Lung microvascular endothelial cell (primary cell): ENCODE data around the gene SFMBT1. TPM values are rescaled to one million over a fixed set of nuclear protein-coding genes. Genes with fewer than 3 reads are reported as not detected.
"Not testable (repeated sequence)": the region's sequence is repeated elsewhere in the genome, so short reads cannot be mapped to it uniquely, and the experiment has no call there.

Source experiments
- DNase-seq, 2 donors: peaks; one replicate each; pipeline versions ENCODE4 v3.0.0 to v3.0.0-alpha.2; 2010; ENCODE audit warnings: low read depth in 2 of 2
- total RNA-seq: library from RNA; depleted of rRNA; stranded (reverse); fragments of >200 nt; gene quantifications from 2 replicates; pipeline ENCODE4 v1.2.1, GENCODE V29; 2014

SFMBT1 gene
- total RNA-seq, 1 donor from 2014 or later = 1.6 TPM

DNA sequence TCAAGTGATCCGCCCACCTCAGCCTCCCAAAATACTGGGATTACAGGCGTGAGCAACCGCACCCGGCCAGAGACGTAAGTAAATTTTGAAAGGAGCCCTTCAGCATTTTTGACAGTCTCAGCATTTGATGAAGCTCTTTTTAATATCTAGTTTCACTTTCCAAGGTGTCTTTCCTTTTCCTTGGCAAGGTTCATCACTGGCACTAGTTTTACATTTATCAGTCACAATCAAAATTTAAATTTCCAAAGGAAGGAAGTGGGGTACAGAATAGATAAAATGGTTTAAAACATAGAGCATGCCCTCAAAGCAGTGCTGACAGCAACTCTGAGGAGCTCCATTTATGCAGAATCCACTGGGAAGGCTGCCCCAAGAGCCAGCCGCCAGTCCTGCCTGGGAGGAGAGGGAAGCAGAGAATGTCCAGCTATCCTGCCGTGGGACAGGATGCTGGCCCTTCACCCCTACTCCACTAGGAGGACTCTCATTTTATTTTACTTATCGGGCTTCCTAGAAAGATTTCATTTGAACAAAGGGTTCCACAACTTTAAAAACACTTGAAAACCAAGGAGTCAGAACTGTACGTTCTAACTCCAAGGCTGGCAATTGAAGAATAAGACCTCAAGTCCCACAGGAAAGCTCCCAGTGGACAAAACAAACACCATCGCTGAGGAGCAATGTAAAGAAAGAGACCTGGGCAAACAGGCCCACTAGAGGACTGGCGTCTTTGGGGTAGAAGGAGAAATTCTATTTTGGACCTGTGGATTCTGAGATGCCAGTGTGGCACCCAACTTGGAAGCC lies 9.9 kb downstream of the SFMBT1 start:
- no peak for DNase-seq

DNA sequence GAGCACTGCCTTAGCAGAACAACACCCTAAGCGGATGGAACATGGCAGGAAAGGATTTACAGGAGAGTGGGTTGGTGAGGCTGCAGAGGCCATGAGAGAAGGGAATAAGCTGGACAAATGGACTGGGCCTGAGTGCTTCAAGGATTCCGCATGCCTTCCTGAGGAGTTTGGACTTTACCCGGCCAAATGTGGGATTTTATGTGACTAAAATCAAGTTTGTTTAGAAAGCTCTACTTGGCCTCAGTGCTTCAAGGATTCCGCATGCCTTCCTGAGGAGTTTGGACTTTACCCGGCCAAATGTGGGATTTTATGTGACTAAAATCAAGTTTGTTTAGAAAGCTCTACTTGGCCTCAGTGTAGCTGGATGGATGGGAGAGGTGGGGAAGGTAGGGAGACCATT lies 10.9 kb downstream of the SFMBT1 start:
- not testable (repeated sequence) for DNase-seq

DNA sequence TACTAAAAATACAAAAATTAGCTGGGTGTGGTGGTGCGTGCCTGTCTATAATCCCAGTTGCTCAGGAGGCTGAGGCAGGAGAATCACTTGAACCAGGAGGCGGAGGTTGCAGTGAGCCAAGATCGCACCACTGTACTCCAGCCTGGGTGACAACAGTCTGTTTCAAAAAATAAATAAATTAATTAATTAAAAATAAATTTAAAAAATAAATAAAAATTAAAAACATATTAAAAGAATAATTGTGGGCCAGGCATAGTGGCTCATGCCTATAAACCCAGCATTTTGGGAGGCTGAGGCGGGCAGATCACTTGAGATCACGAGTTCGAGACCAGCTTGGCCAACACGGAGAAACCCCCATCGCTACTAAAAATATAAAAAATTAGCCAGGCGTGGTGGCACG lies 11.5 kb downstream of the SFMBT1 start:
- DNase-seq = not testable (repeated sequence)

DNA sequence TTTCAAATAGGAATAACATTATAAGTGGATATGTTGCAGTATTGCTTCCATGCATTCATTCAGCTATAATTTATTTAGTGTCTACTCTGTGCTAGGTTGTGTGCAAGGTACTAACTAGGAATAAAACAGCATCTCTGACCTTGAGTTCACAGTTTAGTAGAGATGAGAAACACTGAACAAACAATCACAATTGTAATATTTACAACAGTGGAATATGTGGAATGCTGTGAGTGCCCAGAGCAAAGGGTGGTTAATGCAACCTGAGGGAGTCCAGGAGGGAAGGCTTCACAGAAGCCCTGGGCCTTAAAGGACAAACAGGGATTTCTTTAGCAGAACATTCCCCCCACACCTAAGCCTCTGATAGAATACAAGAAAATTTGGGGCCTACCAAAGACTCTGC lies 13.3 kb downstream of the SFMBT1 start:
- no peak for DNase-seq

DNA sequence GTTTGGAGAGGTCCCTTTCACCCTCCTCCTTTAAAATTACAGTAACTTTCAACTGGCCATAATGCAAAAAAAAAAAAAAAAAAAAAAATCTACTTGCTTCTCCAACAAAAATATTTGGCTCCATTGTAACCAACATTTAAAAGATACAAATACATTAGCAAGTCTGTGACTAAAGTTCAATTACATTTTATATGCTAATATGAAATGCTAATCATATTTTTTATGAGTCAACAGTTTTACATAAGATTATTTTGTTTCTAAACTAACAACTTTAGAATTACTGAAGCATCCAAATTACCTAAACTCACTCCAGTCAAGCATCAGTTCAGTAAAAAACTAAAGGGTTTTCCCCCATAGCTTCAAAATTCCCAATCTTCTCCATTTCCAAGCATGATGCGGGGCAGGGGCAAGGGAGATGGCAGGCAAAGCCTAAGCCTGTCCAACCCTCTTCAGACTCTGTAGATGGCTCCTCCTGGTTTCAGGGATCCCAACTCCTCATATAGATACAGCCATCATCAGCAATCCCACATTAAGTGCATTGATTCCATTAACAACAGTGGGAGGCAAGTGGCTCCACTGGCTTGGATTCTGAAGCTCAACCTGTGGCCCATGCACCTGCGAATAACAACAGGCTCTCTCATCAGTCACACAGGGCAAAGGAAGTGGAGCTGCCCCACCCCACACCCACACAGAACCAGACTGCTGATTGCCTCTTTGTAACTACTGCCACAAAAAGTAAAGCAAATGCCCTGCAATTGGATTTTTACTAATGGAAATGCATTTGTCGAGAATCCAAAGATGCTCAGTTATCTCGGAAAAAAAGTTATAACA lies 15.0 kb downstream of the SFMBT1 start:
- no peak for DNase-seq

DNA sequence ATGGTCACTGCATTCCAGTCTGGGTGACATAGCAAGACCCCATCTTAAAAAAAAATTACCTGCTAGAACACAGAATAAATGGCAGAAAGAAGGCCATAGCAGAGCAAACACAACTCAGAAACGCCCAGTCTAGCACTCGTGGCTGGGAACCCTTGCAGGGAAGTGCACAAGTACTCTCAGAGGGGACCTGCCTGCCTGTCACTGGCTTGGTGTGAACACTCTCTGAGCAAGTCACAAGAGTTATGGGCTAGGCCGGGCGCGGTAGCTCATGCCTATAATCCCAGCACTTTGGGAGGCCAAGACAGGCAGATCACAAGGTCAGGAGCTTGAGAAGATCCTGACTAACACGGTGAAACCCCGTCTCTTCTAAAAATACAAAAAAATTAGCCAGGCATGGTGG lies 17.2 kb downstream of the SFMBT1 start:
- DNase-seq = no peak

DNA sequence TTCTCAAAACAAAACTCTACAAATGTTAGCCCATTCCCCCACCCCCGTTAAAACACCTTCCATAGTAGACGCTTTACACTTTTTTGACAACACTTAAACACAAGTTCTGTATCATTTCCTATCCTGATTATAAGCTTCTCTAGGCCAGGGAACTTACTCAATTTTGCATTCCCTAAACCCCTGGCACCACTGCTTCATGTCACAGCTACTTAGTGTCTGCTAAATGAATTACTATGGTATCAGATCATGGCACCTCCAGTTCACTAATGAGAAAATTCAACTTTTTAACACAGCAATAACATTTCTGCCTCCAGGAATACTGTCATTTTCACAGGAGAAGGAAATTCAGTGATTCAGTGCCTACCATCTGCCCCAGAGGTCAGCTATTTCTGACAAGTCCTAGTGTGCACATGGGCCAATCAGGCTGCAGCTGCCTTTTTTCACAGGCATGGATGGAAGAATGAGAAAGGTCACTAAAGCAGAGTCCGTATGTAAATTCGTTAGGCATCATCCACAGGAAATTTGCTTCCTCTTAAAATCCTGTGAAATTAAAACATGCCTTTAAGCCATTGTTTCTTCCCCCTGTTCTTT lies 18.5 kb downstream of the SFMBT1 start:
- peak; percentile 28 to 55 for DNase-seq

DNA sequence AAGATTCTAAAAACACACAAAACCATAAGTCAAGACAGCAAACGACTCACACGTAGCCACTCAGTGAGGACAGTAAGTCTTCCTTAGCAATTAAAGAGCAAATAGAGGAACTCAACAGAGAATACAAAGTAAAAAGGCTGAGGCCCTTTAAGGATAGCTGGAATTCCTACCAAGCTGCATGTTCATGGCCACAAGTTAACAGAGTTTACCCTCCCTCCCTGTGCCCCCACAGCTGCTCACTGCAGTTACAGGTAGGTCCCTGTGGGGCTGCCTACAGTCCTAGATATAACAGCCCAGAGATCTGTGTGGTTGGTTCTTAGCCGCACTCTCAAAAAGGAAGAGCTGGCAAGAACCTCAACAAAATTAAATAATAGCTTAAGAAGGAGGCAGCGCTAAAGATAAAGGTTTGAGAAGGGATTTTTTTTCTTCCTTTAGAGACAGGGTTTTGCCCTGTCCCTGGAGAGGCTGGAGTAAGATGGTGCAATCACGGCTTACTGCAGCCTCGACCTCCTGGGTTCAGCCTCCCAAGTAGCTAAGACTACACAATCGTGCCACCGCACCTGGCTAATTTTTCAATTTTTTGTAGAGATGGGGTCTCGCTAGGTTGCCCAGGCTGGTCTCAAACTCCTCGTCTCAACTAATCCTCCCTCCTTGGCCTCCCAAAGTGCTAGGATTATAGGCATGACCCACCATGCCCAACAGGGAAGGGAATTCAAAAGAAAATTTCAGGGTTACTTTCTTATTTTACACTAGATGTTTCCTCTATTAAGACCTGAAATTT lies 19.3 kb downstream of the SFMBT1 start:
- no peak for DNase-seq

DNA sequence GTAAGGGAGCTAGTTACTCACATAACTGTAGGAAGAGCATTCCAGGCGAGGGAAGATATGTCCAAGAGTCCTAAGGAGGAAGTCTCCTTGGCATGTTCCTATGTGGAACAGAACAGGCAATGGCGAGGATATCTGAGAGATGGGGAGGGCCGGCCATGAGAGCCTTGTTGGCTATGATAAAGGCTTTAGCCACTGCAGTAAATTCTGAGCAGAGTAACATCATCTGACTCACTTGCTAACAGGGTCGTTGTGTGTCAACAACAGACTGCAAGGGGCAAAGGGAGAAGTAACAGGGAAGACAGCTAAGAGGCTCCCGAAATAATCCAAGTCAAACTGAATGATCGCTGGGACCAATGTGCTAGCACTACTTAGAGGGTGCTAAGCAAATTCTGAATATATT lies 21.6 kb downstream of the SFMBT1 start:
- no peak for DNase-seq

DNA sequence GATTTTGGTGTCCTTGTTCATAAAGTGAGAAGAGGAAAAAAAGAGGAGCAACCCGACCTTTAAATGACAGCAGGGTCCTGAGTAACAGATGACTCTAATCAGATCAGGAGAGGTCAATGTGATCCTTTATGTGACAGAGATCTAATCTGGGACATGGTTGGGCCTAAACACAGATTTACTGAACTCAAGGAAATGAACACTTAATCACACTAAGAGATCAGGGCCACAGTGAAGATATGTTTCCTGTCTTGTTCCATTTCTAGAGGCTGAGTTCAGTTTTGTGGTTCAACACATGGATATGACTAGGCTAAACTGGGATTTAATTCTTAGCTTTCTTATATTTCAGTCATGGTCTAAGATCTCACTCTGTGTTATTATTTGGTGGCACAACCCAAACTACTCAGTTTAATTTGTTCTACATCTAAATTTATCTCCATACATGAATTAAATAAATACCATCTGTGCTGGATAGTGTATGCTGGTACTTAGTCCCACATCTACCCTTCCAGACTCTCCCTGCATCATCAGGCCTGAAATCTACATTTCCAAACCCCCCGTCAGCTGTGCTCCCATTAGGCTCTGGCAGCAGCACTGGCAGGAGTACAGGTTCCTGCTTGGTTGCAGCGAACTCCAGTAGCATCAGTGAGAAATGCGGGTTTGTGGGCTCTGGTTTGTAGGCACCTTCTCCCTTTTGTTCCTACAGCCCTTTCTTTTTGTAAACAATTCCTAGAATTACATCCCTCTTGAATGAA lies 22.6 kb downstream of the SFMBT1 start:
- peak in 1 of 2 donors; percentile 76 for DNase-seq

DNA sequence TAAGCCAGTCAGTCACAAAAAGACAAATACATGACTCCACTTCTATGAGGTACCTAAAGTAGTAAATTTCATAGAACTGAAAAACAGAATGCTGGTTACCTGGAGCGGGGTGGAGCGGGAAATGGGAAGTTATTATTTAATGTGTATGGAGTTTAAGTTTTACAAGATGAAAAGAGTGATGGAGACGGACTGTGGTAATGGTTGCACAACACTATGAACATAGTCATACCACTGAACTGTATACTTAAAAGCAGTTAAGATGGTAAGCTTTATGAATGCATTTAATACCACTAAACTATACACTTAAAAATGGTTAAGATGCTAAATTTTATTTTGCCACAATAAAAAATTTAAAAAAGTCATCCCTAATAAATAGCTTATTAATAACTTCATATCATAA lies 23.2 kb downstream of the SFMBT1 start:
- no peak for DNase-seq

DNA sequence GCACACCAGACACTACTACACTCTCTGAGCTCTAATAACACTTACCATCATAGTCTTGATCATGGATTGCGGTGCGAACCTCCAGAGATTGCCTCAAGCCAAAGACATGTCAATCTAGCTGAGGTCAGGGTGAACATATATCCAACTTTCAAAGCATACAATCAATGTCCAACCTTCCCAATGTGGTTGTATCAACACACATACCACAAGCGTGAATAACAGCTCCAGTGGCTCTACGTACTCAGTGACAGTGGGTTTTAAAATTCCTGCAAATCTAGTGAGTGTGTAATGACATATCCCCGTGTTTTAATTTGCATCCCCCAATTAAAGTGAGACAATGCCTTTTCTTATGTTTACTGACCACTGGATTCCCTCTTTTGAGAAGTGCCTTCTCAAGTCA lies 29.6 kb downstream of the SFMBT1 start:
- no peak for DNase-seq

DNA sequence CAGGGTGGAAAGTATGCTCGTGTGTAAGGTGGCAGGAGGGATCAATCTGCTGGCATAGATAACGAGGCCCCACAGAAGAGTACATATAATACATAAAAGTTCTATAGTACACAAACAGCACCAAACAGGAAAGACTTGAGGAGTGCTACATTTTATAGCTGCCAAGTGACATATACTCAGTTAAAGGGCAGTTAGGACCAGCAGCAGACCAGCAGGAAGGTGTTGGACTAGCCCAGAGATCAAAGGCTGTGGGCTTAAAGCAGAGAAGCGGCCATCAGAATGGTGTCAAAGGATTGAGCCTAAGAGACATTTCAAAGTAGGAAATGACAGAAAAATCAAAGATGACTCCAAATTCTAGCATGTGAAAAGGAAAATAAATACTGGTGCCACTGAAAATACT lies 34.5 kb downstream of the SFMBT1 start:
- DNase-seq = no peak

DNA sequence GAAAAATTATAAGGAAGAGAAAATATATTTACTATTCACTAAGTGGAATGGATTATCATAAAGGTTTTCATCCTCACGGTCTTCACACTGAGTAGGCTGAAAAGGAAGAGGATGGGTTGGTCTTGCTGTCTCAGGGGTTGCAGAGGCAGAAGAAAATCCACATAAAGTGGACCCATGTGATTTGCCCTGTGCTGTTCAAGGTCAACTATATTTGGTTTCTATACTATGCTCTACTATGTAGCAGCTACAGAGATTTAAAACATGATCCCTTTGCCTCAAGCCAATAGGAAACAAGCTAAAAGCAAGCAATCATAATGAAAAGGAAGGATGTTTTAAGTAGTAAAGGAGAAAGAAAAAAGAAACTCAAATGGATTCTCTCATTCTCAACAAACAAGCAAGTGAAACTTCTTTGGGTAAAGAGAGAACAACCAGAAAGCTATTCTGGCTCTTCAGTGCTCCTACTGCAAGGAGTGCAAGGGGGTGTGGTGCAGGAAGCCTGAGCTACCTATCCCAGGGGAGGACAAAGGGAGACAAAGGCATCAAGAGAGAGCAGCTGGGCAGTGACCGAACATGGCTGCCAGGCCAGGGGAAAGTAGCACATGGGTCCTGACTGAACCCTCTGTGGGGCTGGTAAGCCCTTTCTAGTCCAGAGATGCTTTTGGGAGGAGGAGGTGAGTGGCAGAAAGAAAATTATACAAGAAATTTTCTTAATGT lies 35.9 kb downstream of the SFMBT1 start:
- DNase-seq = no peak

DNA sequence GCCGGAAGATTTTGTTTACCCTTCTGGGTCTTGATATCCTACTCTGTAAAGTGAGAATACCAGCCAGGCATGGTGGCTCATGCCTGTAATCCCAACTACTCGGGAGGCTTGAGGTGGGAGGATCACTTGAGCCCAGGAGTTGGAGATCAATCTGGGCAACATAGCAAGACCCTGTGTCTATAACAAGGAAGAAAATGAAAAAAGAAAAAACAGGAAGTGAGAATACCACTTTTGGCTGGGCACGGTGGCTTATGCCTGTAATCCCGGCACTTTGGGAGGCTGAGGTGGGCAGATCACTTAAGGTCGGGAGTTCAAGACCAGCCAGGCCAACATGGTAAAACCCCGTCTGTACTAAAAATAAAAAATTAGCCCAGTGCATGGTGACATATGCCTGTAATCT lies 36.9 kb downstream of the SFMBT1 start:
- no peak for DNase-seq

DNA sequence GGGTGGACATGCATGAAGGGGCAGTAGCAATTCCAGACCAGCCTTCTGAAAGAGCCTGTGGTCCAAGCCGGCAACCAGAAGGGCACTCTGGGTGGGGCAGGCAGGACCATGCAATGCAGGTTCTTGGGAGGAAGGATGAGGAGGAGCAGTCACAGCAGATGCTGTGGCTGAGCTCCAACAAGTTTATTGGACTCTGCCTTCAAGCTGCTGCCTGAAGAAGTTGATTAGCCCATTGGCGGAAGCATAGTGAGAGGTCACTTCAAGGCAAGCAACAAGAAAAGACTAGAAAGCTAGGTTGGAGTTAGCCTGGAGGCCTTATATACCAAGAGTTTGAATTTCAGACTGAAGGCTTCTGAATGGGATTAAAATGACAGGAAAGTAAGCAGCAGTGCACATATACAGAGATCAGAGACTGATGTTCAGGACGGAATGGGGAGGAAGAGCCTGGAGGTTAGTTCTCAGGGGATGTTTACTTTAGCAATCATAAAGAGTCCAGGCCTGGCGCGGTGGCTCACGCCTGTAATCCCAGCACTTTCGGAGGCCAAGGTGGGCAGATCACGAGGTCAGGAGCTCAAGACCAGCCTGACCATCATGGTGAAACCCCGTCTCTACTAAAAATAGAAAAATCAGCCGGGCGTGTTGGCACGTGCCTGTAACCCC lies 39.9 kb downstream of the SFMBT1 start:
- DNase-seq = no peak

DNA sequence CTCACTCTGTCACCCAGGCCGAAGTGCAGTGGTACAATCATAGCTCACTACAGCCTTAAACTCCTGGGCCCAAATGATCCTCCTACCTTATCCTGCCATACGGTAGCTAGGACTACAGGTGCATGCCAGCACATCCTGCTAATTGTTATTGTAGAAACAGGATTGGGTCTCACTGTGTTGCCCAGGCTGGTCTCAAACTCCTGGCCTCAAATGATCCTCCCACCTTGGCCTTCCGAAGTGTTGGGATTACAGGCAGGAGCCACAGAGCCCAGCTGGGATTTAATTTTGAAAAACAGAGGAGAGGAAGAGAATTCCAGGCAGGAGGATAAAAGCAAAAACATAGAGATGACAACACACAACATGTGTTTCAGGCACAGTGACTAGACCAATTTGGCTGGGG lies 40.5 kb downstream of the SFMBT1 start:
- no peak for DNase-seq

DNA sequence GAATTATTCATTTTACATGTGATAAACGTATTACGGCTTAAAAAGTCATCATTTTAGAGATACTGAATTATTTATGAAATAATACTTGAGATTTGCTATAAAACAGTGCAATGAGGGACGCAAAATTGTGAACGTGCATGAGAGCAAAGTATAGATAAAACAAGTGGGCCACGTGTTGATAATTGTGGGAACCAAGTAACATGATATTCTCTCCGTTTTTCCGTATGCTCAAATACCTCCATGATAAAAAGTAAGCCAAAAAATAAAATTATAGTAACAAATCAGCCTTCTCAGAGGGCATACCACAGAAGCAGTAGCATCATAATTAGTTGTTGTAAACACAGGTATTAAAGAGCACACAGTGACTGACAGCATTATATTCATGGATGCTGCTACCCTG lies 42.6 kb downstream of the SFMBT1 start:
- DNase-seq = no peak

DNA sequence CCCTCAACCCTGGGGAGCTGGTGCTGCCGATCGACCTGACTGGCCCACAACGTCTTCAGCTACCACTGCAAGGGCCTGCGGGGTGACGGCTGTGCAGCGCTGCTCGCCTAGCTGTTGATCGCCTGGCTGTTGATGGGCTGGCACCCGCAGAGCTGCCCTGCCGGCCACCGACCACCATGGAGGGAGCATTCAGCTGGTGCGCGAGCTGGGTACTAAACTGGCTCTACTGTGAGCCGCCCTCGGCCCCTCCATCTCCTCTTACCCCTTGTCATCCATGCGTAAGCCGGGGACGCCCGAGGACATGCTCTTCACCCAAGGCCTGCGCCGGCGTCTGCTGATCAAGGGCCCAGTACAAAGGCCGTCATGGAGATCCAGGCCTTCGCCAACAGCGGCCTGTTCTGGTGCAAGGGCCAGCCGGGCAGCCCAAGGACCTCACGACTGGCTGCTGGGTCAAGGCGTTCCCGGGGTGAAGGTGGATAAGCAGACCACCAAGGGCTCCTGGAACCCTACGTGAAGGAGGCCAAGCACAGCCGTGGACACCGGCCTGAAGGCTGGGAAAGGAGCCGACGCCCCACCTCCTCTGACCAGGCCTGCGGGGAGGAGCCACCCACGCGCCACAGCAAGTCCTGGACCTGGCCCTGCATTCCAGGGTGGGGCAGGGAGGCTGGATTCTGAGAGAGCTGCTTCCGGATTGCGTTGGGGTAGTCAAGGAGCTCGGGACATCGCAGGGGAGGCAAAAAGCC lies 46.9 kb downstream of the SFMBT1 start:
- DNase-seq = no peak
